ENCODE data around the gene FGF7.
"Not testable (repeated sequence)": the region's sequence is repeated elsewhere in the genome, so short reads cannot be mapped to it uniquely, and the experiment has no call there.

FGF7 gene

DNA sequence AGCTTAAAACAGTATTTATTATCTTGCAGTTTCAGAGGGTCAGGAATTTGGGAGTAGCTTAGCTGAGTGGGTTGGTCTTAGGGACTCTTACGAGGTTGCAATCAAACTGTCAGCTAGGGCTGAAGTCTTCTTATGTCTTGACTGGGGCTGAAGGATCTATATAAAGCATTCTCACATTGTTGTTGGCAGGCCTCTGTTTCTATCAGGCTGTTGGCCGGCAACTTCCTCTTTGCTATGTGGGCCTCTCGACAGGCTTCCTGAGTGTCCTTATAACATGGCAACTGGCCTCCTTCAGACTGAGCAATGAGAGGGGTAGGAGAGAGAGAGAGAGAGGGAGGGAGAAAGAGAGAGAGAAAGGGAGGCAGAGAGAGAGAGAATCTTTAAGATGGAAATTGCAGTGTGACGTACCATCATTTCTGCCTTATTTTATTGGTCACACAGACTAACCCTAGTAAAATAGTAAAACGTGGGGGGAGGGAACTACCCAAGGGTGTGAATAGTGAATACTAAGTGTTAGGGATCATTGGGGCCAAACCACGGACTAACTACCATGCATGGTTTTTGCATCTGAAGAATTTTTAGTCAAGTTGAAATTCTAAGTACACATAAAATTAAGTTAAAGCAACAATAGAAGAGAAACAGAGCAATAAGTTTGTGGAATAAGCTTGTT is 16.1 kb downstream of the FGF7 start:
- no peak for DNase-seq (ENCODE audit: low read depth in 3 of 3)

DNA sequence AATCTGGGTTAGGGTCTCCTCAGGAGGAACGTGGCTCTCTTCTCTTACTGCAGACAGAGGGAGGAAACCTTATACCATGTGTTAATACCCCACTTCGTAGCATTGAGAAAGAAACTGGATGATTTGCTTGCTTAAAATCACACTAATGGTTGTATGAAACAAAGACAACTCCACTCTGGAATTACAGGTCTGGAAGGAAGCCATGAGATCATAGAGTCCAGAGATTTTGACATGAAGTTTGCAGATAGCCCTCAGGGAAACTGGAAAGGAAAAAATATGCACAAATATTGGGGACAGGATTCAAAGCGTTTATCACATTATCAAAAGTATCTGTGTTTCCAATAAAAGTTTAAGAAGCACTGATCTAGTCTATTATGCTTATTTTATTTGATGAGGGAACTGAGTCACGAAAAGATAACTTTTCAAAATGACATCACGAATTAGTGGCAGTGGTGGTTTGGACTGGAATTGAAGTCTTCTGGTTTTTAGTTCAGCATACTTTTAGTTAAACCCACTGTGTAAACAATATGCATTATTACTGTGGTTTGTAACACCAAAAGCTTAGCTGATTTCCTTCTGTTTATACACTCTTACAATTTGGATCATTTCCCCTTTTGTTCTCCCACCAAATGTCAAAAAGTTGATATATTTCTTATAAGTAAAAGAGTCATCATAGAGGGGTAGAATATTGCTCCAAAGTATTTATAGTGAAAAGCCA is 16.8 kb downstream of the FGF7 start:
- DNase-seq (ENCODE audit: low read depth in 3 of 3), result no peak

DNA sequence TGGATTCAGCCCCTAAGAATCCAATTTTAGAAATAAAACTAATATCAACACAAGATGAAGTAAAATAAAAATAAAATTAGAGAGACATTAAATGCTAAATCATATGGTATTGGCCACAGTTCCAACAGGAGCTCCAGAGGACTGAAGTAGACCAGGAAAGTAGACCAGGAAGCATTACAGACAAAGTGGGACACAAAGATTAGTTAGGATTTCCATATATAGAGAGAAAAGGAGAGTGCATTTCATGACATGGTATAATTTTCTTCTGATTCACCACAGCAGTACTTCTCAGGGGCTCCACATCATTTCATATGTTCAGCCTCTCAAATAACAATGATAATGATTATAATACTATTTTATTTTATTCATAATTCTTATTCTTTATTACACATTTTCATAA is 18.3 kb downstream of the FGF7 start:
- no peak for DNase-seq (ENCODE audit: low read depth in 3 of 3)

DNA sequence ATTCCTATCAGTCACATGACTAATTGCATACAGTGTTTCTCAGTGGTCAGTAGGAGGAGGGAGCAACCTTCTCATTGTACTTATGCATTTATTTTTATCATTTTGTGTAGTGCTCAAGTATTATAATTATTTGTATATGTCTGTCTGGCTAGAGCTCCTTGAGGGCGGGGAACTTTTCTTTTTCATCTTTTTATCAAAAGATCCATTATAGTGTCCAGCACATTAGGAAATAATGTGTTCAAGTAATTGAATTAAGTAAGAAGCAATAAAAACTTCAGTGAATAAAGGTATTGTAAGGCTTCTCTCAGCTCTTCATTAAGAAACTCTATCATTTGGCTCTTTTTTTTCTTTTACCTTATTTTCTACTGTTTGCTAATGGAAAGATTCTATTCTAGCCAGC is 18.8 kb downstream of the FGF7 start:
- DNase-seq (ENCODE audit: low read depth in 3 of 3), result no peak

DNA sequence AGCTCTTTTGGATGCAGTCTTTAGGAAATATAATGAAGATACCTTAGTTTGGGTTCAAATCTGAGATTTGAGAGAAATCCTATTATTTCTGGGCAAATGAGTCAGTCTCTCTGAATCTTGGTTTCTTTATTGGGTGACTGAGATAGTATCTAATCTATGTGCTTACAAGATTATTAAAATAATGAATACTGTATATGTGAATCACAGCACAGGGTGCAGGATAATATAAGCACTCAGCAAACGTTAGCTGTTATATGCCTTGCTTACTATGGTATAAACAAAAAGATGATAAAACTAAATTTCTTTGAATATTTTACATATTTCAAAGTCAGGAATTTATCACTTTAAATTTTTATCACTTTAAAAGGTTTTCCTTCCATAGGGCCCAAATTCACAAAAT is 29.6 kb downstream of the FGF7 start:
- no peak for DNase-seq (ENCODE audit: low read depth in 3 of 3)

GRCh38 chr15:49456166-49456565 is 33.1 kb downstream of the FGF7 start:
- DNase-seq (ENCODE audit: low read depth in 3 of 3), result no peak

DNA sequence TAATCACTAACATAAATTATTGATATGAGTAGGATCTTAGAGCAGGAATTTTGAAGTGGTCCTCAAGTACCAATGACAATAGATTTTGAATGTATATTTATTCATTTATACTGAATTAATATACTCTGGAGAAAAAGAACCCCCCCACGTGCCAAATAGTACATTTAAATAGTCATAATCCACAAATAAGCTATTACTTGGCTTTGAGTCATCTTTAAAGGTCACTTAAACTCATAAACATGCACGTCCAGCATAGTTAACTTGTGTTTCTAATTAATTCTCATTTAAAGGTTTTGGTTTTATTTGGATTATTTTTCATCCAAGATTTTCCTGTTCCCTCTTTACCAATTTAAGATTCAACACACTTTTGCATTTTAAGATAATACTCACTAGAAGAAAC is 35.1 kb downstream of the FGF7 start:
- DNase-seq (ENCODE audit: low read depth in 3 of 3), result no peak

DNA sequence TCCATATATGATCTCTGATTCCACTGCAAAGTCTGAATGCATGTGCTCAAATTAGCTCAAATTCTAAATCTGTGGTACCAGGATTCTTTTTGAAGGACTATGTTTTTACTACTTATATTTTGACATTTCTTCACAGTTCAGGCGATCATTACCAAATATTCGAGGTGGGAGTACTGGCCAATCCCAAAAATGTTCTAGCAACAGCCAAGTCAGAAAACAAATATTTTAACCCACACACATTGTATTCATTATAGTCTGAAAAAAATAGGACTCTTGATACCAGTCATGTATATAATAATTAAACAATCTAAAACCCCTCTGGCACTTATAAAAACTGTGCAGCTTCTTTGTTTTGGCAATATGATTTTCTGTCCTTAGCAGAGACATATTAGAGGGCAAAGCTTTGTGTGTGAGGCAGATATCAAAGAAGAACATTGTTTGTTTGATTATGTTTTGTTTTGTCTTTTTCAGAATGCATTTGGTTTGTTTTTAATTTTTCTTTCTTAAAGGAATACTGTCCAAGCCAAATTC is 37.4 kb downstream of the FGF7 start:
- no peak for DNase-seq (ENCODE audit: low read depth in 3 of 3)

DNA sequence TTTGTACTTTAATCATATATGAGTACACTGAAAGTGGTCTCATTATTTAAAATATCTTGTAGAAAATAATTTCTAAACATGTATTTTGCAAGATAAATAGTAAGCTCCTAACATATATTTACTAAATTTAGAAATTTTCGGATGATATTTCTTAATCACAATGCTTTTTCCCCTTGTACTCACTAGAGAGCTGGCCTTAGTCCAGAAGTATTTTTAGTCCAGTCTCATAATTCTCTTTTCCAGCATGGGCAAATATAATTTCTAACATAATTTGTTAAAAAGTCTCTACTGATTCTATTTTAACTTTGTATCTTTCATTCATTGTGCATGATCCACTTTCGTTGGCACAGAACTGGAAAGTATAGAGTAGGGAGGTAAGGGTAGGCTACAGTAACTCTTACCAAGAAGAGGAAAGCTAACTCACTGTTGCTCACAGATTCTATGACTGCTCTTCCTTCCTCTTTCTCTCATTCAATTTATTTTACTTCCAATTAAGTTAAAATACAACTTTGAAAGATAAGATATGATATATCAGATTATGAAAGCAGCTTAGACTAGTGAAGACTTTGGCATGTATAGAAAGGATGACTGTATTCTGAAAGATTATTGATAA is 39.3 kb downstream of the FGF7 start:
- no peak for DNase-seq (ENCODE audit: low read depth in 3 of 3)

GRCh38 chr15:49464522-49464921 is 41.5 kb downstream of the FGF7 start:
- no peak for DNase-seq (ENCODE audit: low read depth in 3 of 3)

DNA sequence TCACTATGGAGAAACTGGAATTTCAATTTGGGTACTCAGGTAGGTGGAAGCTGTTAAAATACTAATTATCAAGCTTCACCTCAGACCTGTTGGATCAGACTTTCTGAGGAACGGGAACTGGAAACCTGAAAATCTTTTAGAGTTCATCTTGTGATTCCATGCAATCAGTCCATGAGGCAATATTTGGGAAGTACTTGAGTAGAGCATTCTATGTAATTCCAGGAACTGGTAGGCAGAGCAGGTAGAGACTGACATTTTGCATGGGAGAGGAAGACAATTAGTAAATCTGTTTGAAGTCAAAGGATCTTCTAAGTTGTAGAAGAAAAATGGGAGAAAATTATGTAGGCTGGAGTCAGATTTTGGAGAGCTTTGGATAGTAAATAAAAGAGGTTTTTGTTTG is 43.1 kb downstream of the FGF7 start:
- no peak for DNase-seq (ENCODE audit: low read depth in 3 of 3)

DNA sequence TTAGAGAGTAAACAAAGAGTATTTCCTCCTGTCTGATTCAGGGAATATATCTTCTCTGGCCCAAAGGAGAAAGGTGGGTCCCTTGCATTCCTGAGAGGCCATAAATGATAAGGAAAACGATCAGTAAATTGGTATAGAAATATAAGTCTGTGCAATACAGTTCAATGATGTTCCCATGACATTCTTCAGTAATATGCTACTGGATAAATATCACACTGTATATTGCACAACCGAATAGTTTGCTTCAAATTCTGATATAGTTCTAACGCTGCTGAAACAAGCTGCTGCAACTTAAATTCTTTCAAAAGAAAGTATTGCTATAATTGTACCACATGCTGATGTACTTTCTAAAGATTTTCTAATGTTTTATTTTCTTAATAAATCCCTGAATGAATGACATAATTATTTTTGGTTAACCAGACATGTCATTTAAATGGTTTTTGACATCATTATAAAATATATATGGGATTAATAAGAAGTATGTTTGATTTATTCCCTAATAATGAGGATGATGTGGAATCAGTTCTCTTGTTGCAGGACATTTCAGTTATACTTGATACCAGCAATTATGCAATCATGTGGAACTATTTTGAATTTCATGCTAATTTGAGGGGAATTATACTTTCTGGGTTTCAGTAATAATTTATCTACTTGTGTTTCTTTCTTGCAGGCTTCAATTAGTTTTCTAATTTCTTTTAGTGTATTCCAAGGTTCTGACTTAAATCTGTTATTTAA is 44.9 kb downstream of the FGF7 start:
- DNase-seq (ENCODE audit: low read depth in 3 of 3), result no peak

DNA sequence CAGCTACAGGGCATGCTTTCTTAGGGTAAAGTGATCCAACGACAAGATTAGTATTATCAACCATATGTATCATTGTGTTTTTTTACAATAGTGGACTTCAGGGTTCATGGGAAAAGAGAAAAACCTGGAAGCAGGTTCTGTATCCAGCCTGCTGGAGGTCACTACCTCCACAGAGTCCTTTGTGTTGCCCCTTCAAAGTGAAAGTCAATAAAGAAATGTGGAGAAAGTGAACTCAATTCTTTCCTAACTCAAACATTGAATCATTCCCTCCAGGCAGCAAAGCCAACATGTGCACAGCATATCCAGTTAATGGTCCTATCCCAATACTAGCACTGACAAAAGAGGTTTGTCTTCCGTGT is 45.4 kb downstream of the FGF7 start:
- DNase-seq (ENCODE audit: low read depth in 3 of 3), result no peak

DNA sequence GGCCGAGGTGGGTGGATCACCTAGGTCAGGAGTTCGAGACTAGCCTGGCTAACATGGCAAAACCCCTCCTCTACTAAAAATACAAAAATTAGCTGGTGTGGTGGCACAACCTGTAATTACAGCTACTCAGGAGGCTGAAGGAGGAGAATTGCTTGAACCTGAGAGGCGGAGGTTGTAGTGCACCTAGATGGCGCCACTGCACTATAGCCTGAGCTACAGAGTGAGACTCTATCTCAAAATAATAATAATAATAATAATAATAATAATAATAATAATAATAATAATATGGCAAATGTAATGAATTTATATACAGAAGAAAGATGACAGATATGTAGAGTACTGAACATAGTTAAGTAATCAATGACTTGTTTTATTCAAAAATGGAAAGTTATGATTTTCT is 48.2 kb downstream of the FGF7 start:
- peak in 2 of 3 donors; percentile 15 to 36 for DNase-seq (ENCODE audit: low read depth in 3 of 3)

- no peak for DNase-seq (ENCODE audit: low read depth in 3 of 3)
These were observed 48.7 kb downstream of the FGF7 start for GRCh38 chr15:49471733-49472132.

DNA sequence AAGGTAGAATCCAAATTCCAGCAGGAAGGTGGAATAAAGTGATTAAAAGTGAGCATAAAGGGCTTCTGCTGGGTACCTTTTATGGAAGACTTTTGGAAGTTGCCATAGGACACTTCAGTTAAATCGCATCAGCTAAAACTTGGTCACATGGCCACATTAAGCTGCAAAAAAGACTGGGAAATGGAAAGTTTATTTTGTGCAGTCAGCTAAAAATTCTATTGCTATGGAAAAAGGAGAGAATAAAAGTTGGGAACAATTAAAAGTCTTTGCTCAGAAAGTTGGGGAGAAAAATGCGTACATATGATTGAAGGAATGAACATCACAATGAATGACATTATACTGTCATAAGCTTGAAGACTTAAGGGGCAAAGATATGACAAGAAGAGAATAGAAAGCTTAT is 49.3 kb downstream of the FGF7 start:
- DNase-seq (ENCODE audit: low read depth in 3 of 3), result no peak

DNA sequence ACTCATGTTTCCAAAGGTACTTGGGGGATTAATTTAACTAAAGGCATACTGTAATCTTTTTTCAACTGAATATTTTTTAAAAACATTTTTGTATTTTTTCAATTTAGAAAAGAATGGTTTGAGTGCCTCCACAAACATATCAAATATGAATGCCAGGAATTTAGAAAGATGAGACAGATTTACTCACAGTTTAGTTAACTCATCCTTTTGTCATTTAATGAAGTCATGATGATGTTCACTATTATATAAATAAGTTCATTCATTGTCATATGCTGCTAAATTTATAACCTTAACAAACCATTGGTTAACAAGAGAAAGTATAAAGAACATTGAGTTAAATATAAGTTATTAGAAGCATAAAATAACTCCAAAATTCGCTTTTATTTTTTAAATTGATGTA is 50.0 kb downstream of the FGF7 start:
- no peak for DNase-seq (ENCODE audit: low read depth in 3 of 3)

GRCh38 chr15:49478021-49478420 is 55.0 kb downstream of the FGF7 start:
- not testable (repeated sequence) for DNase-seq (ENCODE audit: low read depth in 3 of 3)

- not testable (repeated sequence) for DNase-seq (ENCODE audit: low read depth in 3 of 3)
These were observed 55.9 kb downstream of the FGF7 start for GRCh38 chr15:49478982-49479381.

- not testable (repeated sequence) for DNase-seq (ENCODE audit: low read depth in 3 of 3)
These were observed 62.4 kb downstream of the FGF7 start for GRCh38 chr15:49485401-49485800.

DNA sequence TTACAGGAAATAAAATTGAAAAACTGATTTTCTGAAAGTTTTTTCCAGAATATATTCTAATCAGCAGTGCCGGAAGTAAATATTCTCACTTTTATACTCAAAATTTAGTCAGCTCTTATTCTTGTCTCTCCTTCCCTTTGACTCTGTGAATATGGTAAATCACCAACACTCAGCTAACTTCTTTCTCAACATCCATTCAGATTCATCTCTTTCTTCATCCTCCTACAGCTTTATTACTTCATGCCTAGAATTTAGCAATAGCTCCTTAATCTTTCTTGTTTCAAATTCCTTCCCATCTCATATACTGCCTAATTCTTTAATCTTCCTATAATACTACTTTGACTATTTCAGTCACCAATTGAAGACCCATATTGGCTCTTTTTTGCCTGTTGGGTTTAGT is 67.9 kb downstream of the FGF7 start:
- DNase-seq (ENCODE audit: low read depth in 3 of 3), result no peak

DNA sequence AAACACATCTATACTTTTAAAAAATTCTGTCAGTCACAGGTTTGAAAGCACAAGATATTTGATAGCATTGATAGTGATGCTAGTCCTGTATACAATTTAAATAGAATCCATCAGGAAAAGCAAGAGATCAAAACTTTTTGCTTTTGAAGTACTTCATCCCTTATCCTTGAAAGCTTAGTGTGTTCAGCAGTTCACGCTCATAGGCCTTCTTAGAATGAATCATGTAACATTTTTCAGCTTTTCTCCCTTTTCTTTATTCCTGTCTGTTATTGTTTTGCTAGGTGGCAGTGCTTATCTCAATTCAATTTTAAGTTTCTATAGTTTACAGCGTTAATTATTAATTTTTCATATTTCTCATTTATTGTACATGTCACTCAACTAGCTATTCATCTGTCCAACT is 69.1 kb downstream of the FGF7 start:
- no peak for DNase-seq (ENCODE audit: low read depth in 3 of 3)
